HepG2 (cell line): ENCODE results near the gene DDC. TPM values are rescaled to one million over a fixed set of nuclear protein-coding genes. Genes with fewer than 3 reads are reported as not detected.

Experiments used
- ATAC-seq: fragments of 200-7000 bp; cut with Tn5 transposase; 3 replicates; pipeline ENCODE4 v1.9.1; 2020; ENCODE audit warnings: mild to moderate bottlenecking, moderate library complexity
- BruUV-seq: library from RNA; stranded (reverse); fragments of 400-500 nt; replicated peaks from 2 replicates; lab custom pipeline; 2021; lab: Mats Ljungman, UMichigan
- CTCF ChIA-PET: fragments of 300-600 bp; formaldehyde crosslinking; extraction: SDS; loops from one replicate; lab custom pipeline; 2021; ENCODE audit warnings: low total read pairs, inconsistent platforms, low intra/inter-chr PET ratio; lab: Yijun Ruan, JAX
- POLR2A ChIA-PET: fragments of 350-600 bp; sonication (Branson Sonifier 250); formaldehyde crosslinking; loops from one replicate; lab custom pipeline; 2020; ENCODE audit warnings: antibody characterized with exemption, inconsistent platforms; lab: Yijun Ruan, JAX
- DNase-seq: peaks from one replicate; pipeline ENCODE4 v3.0.0-alpha.2; 2015; ENCODE audit warnings: low spot score
- FAIRE-seq: peaks from 3 replicates; lab custom pipeline; 2011; peaks lifted over from hg19 to GRCh38; lab: Jason Lieb, UNC
- H2AFZ ChIP-seq: one replicate; pipeline ENCODE4 v1.6.1; 2011; ENCODE audit warnings: low read length, inconsistent platforms
- H3K27ac ChIP-seq: fragments of 300-600 bp; 3 replicates; pipeline ENCODE4 v1.8.0; 2011; ENCODE audit warnings: mixed run types, mild to moderate bottlenecking, mixed read lengths, low read length, inconsistent platforms; ENCODE audit not compliant: insufficient read depth; ENCODE audit errors: extremely low read length
- H3K27me3 ChIP-seq, 2 experiments: fragments of 200-600 bp in 1 of 2; 2 replicates in 1 of 2; 3 replicates in 1 of 2; pipeline versions ENCODE4 v1.6.0 to v1.8.0; 2011; ENCODE audit warnings: low read length in 2 of 2, mild to moderate bottlenecking in 2 of 2, moderate library complexity in 2 of 2, inconsistent platforms in 1 of 2; ENCODE audit not compliant: insufficient read depth in 2 of 2, control insufficient read depth in 1 of 2
- H3K36me3 ChIP-seq, 2 experiments: fragments of 200-600 bp in 1 of 2; replicated peaks in 1 of 2; 2 replicates in 1 of 2; 3 replicates in 1 of 2; pipeline versions ENCODE4 v1.5.1 to v1.8.0; 2011; ENCODE audit warnings: low read length in 2 of 2, inconsistent platforms in 1 of 2; ENCODE audit not compliant: insufficient read depth in 2 of 2, control insufficient read depth in 1 of 2
- H3K4me1 ChIP-seq: 2 replicates; pipeline ENCODE4 v1.5.1; 2012; ENCODE audit warnings: low read length, inconsistent platforms; ENCODE audit not compliant: insufficient read depth
- H3K4me2 ChIP-seq: 2 replicates; pipeline ENCODE4 v1.6.0; 2011; ENCODE audit warnings: low read depth, low read length, inconsistent platforms
- H3K4me3 ChIP-seq, 3 experiments: fragments of 200-600 bp in 1 of 3; sonication (generic), shearing (Covaris generic) in 1 of 3; replicated peaks in 1 of 3; 2 replicates each; pipeline ENCODE4 v1.5.1; 2011 to 2016; ENCODE audit warnings: low read length in 3 of 3, inconsistent platforms in 2 of 3, low read depth in 2 of 3, mild to moderate bottlenecking in 2 of 3, control low read depth in 1 of 3, mixed read lengths in 1 of 3; ENCODE audit not compliant: insufficient read depth in 1 of 3
- H3K79me2 ChIP-seq: one replicate; pipeline ENCODE4 v1.6.1; 2011; ENCODE audit warnings: low read length, inconsistent platforms; ENCODE audit not compliant: insufficient read depth
- H3K9ac ChIP-seq: 2 replicates; pipeline ENCODE4 v1.6.0; 2011; ENCODE audit warnings: mild to moderate bottlenecking, low read depth, low read length, inconsistent platforms; ENCODE audit not compliant: insufficient read depth
- H3K9me3 ChIP-seq: 2 replicates; pipeline ENCODE4 v1.5.1; 2012; ENCODE audit warnings: mild to moderate bottlenecking, low read length
- H4K20me1 ChIP-seq: 2 replicates; pipeline ENCODE4 v1.6.0; 2011; ENCODE audit warnings: inconsistent platforms, mild to moderate bottlenecking, low read length, moderate library complexity; ENCODE audit not compliant: insufficient read depth
- CBX2 ChIP-seq, 2 experiments: fragments of 200-600 bp in 1 of 2; sonication (generic); formaldehyde crosslinking in 1 of 2; IDR thresholded peaks; 2 replicates each; pipeline versions ENCODE4 v1.7.0 to v1.8.1; 2018 to 2022; ENCODE audit warnings: low read depth in 2 of 2, low read length in 1 of 2, mild to moderate bottlenecking in 1 of 2, missing genetic modification reagents in 1 of 2
- GATAD1 ChIP-seq: IDR thresholded peaks from 2 replicates; pipeline ENCODE4 v1.6.1; 2016; ENCODE audit warnings: missing genetic modification reagents, missing compliant biosample characterization
- KAT8 ChIP-seq: IDR thresholded peaks from 2 replicates; pipeline ENCODE4 v1.6.1; 2016; ENCODE audit warnings: missing genetic modification reagents, missing compliant biosample characterization
- MZF1 ChIP-seq: sonication (generic); formaldehyde crosslinking; IDR thresholded peaks from 2 replicates; pipeline ENCODE4 v1.8.1; 2023; ENCODE audit warnings: mild to moderate bottlenecking, missing genetic modification reagents, borderline replicate concordance
- PHF8 ChIP-seq: sonication (generic); formaldehyde crosslinking; IDR thresholded peaks from 2 replicates; pipeline ENCODE4 v1.5.0; 2020; ENCODE audit warnings: missing genetic modification reagents
- SP5 ChIP-seq: IDR thresholded peaks from 2 replicates; pipeline ENCODE4 v1.6.1; 2016; ENCODE audit warnings: low read depth, borderline replicate concordance
- ZFP36L2 ChIP-seq: sonication (generic); formaldehyde crosslinking; IDR thresholded peaks from 2 replicates; pipeline ENCODE4 v1.4.0; 2020; ENCODE audit warnings: missing genetic modification reagents
- ZNF230 ChIP-seq: sonication (generic); formaldehyde crosslinking; IDR thresholded peaks from 2 replicates; pipeline ENCODE4 v1.4.0; 2020; ENCODE audit warnings: mild to moderate bottlenecking, missing genetic modification reagents
- ZNF549 ChIP-seq: sonication (generic); formaldehyde crosslinking; IDR thresholded peaks from 2 replicates; pipeline ENCODE4 v1.5.0; 2020; ENCODE audit warnings: missing genetic modification reagents
- ZNF616 ChIP-seq: sonication (generic); formaldehyde crosslinking; IDR thresholded peaks from 2 replicates; pipeline ENCODE4 v1.5.0; 2020; ENCODE audit warnings: low read depth, mild to moderate bottlenecking, missing genetic modification reagents
- ZNF713 ChIP-seq: sonication (generic); formaldehyde crosslinking; IDR thresholded peaks from 2 replicates; pipeline ENCODE4 v1.4.0; 2020; ENCODE audit warnings: mild to moderate bottlenecking, missing genetic modification reagents
- WGBS: methylation state at CpG from one replicate; pipeline ENCODE4 v1.1.6; 2017; ENCODE audit warnings: low lambda C conversion rate; 5-methylcytosine and 5-hydroxymethylcytosine counted together
- in situ Hi-C: cut with HindIII; loops from 2 replicates; pipeline ENCODE4 v1.10.0; 2017; ENCODE audit warnings: low pct_unique_long_range_greater_than_20kb; ENCODE audit not compliant: extremely low pct_ligation_motif_present
- intact Hi-C: fragments of 100-400 bp; cut with micrococcal nuclease; formaldehyde crosslinking; loops from one replicate; pipeline ENCODE4 v1.10.0; 2022; ENCODE audit not compliant: unreplicated experiment
- polyA plus RNA-seq, 8 experiments: library from polyadenylated mRNA; depleted of rRNA in 3 of 8; stranded (reverse) in 7 of 8; unstranded in 1 of 8; fragments of >200 nt; fragmentation: Illumina TruSeq in 4 of 8; extraction: Trizol in 4 of 8; gene quantifications; 2 replicates each; pipeline versions ENCODE4 v1.2.1 to v1.2.3, GENCODE V29; 2011 to 2016; ENCODE audit warnings: low read depth in 4 of 8, missing spikeins in 1 of 8, mixed read lengths in 1 of 8; ENCODE audit not compliant: insufficient read depth in 1 of 8
- total RNA-seq, 5 experiments: library from RNA; depleted of rRNA; stranded (reverse); fragments of >200 nt; fragmentation: Illumina TruSeq; extraction: Trizol; gene quantifications; 2 replicates each; pipeline ENCODE4 v1.2.3, GENCODE V29; 2016; ENCODE audit warnings: low read depth in 1 of 5
- TF ChIP-seq, protein P1 (sequence below): sonication (generic); formaldehyde crosslinking; IDR thresholded peaks from 2 replicates; pipeline ENCODE4 v1.8.1; 2023; ENCODE audit warnings: mild to moderate bottlenecking, missing genetic modification reagents
- TF ChIP-seq, protein P2 (sequence below): sonication (generic); formaldehyde crosslinking; IDR thresholded peaks from 2 replicates; pipeline ENCODE4 v1.5.1; 2020; ENCODE audit warnings: missing genetic modification reagents, mild to moderate bottlenecking, borderline replicate concordance
- TF ChIP-seq, protein P3 (sequence below), 2 experiments: sonication (generic) in 1 of 2; formaldehyde crosslinking in 1 of 2; IDR thresholded peaks; 2 replicates each; pipeline versions ENCODE4 v1.4.0 to v1.6.1; 2016 to 2020; ENCODE audit warnings: borderline replicate concordance in 1 of 2, low read depth in 1 of 2, mild to moderate bottlenecking in 1 of 2, missing genetic modification reagents in 1 of 2

Gene DDC
- total and polyA plus RNA-seq, 2 of the 13 experiments (the other 11 are each of a cell fraction or from before 2014, with no cell fraction given): 11.7 to 93.3 TPM

DNA sequence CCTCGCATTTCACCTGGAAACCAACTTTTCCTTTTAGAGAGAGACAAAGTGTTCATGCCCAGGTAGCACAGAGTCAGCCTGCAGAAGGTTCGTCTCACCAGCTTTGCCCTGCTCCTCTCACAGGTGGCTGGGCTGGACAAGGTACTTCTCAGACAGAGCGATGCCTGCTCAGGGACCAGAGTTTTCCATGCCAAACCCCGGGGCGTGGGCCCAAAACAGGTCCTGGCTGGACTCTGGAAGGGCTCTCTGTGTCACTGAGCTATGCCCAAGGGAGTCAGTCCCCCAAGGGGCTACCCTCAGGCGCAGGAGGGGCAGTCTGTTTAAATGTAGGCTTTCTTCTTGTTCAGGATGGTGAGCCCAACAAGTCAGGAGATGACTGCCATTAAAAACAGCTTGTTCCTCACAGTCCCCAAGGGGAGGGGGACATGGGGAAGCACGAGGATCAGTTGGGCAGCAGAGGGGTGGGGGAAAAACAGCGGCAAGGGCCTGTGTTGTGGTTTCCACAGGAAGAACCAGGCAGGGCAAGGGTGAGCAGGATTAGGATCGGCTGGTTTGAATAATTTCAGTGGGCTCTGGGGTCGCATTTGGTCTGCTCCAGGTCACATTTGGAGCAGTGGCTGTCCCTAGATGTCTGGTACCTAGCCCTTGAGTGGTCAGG lies 59.5 kb downstream of the DDC start (continued):
- TF ChIP-seq, protein P1, sequence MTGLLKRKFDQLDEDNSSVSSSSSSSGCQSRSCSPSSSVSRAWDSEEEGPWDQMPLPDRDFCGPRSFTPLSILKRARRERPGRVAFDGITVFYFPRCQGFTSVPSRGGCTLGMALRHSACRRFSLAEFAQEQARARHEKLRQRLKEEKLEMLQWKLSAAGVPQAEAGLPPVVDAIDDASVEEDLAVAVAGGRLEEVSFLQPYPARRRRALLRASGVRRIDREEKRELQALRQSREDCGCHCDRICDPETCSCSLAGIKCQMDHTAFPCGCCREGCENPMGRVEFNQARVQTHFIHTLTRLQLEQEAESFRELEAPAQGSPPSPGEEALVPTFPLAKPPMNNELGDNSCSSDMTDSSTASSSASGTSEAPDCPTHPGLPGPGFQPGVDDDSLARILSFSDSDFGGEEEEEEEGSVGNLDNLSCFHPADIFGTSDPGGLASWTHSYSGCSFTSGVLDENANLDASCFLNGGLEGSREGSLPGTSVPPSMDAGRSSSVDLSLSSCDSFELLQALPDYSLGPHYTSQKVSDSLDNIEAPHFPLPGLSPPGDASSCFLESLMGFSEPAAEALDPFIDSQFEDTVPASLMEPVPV (CRISPR knock-in tag): no peak
- no peak for TF ChIP-seq ZNF713 (CRISPR knock-in tag)

DNA sequence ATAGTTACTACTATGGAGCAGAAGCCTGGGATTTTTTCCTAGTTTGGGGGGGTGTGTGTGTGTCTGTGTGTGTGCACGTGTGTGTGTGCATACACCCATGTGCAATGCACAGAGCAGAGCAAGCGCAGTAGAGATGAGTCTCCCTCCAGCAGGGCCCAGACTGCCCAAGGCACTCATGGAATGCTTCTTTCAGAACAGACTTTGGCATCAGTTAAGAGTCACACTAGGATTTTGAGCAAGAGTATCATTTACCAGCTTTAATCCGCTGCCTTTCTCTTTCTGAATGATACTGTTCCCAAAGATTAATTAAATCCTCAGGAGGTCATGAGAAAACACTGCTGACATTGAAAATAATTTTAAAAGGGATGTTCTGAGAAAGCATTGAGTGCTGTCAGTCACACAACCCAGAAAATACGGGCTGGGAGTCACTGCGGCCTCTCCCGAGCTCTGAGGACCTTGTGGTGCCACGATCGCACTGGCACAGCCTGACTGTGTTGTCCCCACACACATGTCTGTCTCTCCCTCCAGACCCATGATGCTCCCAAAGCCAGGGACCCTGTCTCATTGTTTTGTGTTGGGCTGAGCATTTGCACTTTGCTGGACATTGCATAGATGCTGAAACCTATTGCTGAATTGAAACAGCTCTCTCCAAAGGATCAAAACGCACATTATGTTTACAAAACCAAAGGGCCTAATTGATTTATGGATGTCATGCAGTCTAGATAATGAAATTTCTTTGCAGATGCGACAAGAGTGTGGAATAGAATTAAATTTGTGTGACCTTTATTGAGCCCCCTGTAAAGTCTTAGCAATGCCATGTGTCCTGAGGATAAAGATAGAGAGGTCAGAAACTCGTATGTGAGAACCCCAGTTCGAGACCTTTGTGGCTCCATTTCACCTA lies 60.3 kb downstream of the DDC start:
- intact Hi-C loops (no loop called here), in situ Hi-C loops (no loop called here)
- POLR2A ChIA-PET: no interaction called here
- H2AFZ ChIP-seq: no peak overlapping the region
- H3K36me3 ChIP-seq: peaks cover 10 to 20% of the 10 kb centered on the region in 2 experiments; a peak in 3 of 5 replicates
- no peaks in the 10 kb centered on the region for H3K4me1 ChIP-seq
- ATAC-seq (no peak), FAIRE-seq (no peak), DNase-seq (no peak)
- no peaks in the 10 kb centered on the region for H4K20me1 ChIP-seq
- H3K4me3 ChIP-seq: no peak overlapping the region
- 98% methylated on average over 11 of the region's 12 CpGs for WGBS
- H3K9ac ChIP-seq: no peak overlapping the region
- no peak overlapping the region for H3K4me2 ChIP-seq
- no TSS peak for BruUV-seq
- H3K9me3 ChIP-seq: no peaks in the 10 kb centered on the region
- no peaks in the 10 kb centered on the region for H3K27me3 ChIP-seq
- no peak overlapping the region for H3K27ac ChIP-seq
- CTCF ChIA-PET: no interaction called here
- H3K79me2 ChIP-seq: no peaks in the 10 kb centered on the region
- TF ChIP-seq CBX2 (IDR thresholded peaks at IDR 0.05; ENCODE audit: low read depth, low read length): no peak
- TF ChIP-seq CBX2 (CRISPR knock-in tag; IDR thresholded peaks at IDR 0.05; ENCODE audit: low read depth): no peak
- no peak for TF ChIP-seq GATAD1
- no peak for TF ChIP-seq MZF1 (CRISPR knock-in tag)
- TF ChIP-seq, protein P2, sequence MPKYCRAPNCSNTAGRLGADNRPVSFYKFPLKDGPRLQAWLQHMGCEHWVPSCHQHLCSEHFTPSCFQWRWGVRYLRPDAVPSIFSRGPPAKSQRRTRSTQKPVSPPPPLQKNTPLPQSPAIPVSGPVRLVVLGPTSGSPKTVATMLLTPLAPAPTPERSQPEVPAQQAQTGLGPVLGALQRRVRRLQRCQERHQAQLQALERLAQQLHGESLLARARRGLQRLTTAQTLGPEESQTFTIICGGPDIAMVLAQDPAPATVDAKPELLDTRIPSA (CRISPR knock-in tag): no peak
- TF ChIP-seq ZNF616 (CRISPR knock-in tag): no peak
- no peak for TF ChIP-seq ZNF230
- no peak for TF ChIP-seq ZNF549
- TF ChIP-seq, protein P3, sequence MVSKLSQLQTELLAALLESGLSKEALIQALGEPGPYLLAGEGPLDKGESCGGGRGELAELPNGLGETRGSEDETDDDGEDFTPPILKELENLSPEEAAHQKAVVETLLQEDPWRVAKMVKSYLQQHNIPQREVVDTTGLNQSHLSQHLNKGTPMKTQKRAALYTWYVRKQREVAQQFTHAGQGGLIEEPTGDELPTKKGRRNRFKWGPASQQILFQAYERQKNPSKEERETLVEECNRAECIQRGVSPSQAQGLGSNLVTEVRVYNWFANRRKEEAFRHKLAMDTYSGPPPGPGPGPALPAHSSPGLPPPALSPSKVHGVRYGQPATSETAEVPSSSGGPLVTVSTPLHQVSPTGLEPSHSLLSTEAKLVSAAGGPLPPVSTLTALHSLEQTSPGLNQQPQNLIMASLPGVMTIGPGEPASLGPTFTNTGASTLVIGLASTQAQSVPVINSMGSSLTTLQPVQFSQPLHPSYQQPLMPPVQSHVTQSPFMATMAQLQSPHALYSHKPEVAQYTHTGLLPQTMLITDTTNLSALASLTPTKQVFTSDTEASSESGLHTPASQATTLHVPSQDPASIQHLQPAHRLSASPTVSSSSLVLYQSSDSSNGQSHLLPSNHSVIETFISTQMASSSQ (IDR thresholded peaks at IDR 0.05; ENCODE audit: low read depth): no peak
- TF ChIP-seq, protein P3 (CRISPR knock-in tag; IDR thresholded peaks at IDR 0.05; ENCODE audit: borderline replicate concordance): no peak
- TF ChIP-seq ZFP36L2: no peak
- no peak for TF ChIP-seq SP5 (CRISPR knock-in tag)
- no peak for TF ChIP-seq PHF8 (CRISPR knock-in tag)
- TF ChIP-seq KAT8 (CRISPR knock-in tag): no peak
